Gastrocnemius medialis (tissue), 4 donors: Measurements from ENCODE around the gene CREB3L4. TPM values are rescaled to one million over a fixed set of nuclear protein-coding genes. Genes with fewer than 3 reads are reported as not detected.

Experiments used
- ATAC-seq, 2 donors: fragments of 150-250 bp; one replicate each; pipeline ENCODE4 v1.9.1; 2016
- DNase-seq, 2 donors: peaks; one replicate each; pipeline ENCODE4 v3.0.0-alpha.2; 2019
- H3K27ac ChIP-seq, 4 donors: fragments of 200-600 bp; sonication (generic); 1 replicate in 1 of 4; 2 replicates in 3 of 4; pipeline ENCODE4 v1.5.1; 2016 to 2018; ENCODE audit warnings: mild to moderate bottlenecking in 2 of 4, moderate library complexity in 1 of 4
- H3K27me3 ChIP-seq, 3 donors: fragments of 200-600 bp; sonication (generic) in 2 of 3; 1 replicate in 1 of 3; 2 replicates in 2 of 3; pipeline versions ENCODE4 v1.5.1 to v1.6.0; 2016 to 2019; ENCODE audit warnings: mild to moderate bottlenecking in 1 of 3, moderate library complexity in 1 of 3
- H3K36me3 ChIP-seq, 2 donors: fragments of 200-600 bp; sonication (generic) in 1 of 2; one replicate each; pipeline ENCODE4 v1.5.1; 2017 to 2018
- H3K4me1 ChIP-seq, 2 donors: fragments of 200-600 bp; sonication (generic) in 1 of 2; one replicate each; pipeline ENCODE4 v1.5.1; 2016 to 2017; ENCODE audit warnings: mild to moderate bottlenecking in 2 of 2
- H3K4me3 ChIP-seq, 4 donors: fragments of 200-600 bp; sonication (generic) in 3 of 4; 1 replicate in 1 of 4; 2 replicates in 3 of 4; pipeline ENCODE4 v1.5.1; 2016 to 2019; ENCODE audit warnings: mild to moderate bottlenecking in 2 of 4
- H3K9me3 ChIP-seq, 3 donors: fragments of 200-600 bp; sonication (generic) in 2 of 3; 1 replicate in 1 of 3; 2 replicates in 2 of 3; pipeline ENCODE4 v1.5.1; 2016 to 2019
- CTCF ChIP-seq, 5 experiments: fragments of 450-650 bp in 3 of 5; fragments of 200-600 bp in 2 of 5; sonication (generic) in 2 of 5; IDR thresholded peaks in 4 of 5; conservative IDR thresholded peaks in 1 of 5; 1 replicate in 4 of 5; 2 replicates in 1 of 5; pipeline ENCODE4 v1.5.1; 2016 to 2019; ENCODE audit warnings: antibody characterized with exemption in 5 of 5, mild to moderate bottlenecking in 3 of 5, moderate library complexity in 3 of 5
- POLR2A ChIP-seq, 2 donors: fragments of 450-650 bp; IDR thresholded peaks; one replicate each; pipeline ENCODE4 v1.6.1; 2017; ENCODE audit warnings: antibody characterized with exemption in 2 of 2, mild to moderate bottlenecking in 2 of 2, moderate library complexity in 2 of 2
- in situ Hi-C, 4 donors: fragments of 200-750 bp; cut with MboI; loops; one replicate each; pipeline versions ENCODE4 v1.15.0 to v1.8.0; 2017; ENCODE audit warnings: low sequenced_read_pairs in 4 of 4
- intact Hi-C: fragments of 100-400 bp; cut with DNase I; formaldehyde crosslinking; loops from one replicate; pipeline ENCODE4 v1.15.1; 2023; ENCODE audit warnings: low total_unique reads
- total RNA-seq, 4 donors: library from RNA; depleted of rRNA; stranded (reverse); fragments of >200 nt; gene quantifications; one replicate each; pipeline versions ENCODE4 v1.1.0 to v1.2.3, GENCODE V29; 2016

CREB3L4 gene
- total RNA-seq, 4 donors from 2014 or later = 4.5 to 7.9 (median 5.7) TPM

GRCh38 chr1:153928245-153928644, 39.5 kb upstream of the CREB3L4 start:
- Histone ChIP-seq H3K27ac (peak overlapping the region in 2 of 4 donors; percentile 17 to 48), H3K36me3 (peaks cover 0 to 36% of the 10 kb centered on the region in 2 donors), H3K9me3 (no peaks in the 10 kb centered on the region), H3K27me3 (no peaks in the 10 kb centered on the region), H3K4me3 (no peak overlapping the region), H3K4me1 (peaks cover 7% of the 10 kb centered on the region in 2 donors)
- ATAC-seq = no peak
- in situ Hi-C loops (loop anchor here in 1 of 4 donors (10.0 kb wide), 1 partner anchor 57 kb away; the partner anchor contains the start of gene RAB13), intact Hi-C loops (no loop called here)
- no peak for DNase-seq
- TF ChIP-seq POLR2A (IDR thresholded peaks at IDR 0.05) (no peak), CTCF (IDR thresholded peaks at IDR 0.05 in 4 of 5, conservative IDR thresholded peaks at IDR 0.05 in 1 of 5) (no peak)

GRCh38 chr1:153928791-153929341, 38.8 kb upstream of the CREB3L4 start:
- Histone ChIP-seq H3K4me3 (no peak overlapping the region), H3K36me3 (peaks cover 0 to 42% of the 10 kb centered on the region in 2 donors), H3K27me3 (no peaks in the 10 kb centered on the region), H3K9me3 (no peaks in the 10 kb centered on the region), H3K4me1 (peaks cover 2 to 4% of the 10 kb centered on the region in 2 donors), H3K27ac (peak overlapping the region in 1 of 4 donors; percentile 48)
- in situ Hi-C loops (loop anchor here in 1 of 4 donors (10.0 kb wide), 1 partner anchor 56 kb away; the partner anchor contains the start of gene RAB13), intact Hi-C loops (no loop called here)
- ATAC-seq = no peak
- peak in 1 of 2 donors; percentile 9 for DNase-seq
- TF ChIP-seq POLR2A (IDR thresholded peaks at IDR 0.05) (no peak), CTCF (IDR thresholded peaks at IDR 0.05 in 4 of 5, conservative IDR thresholded peaks at IDR 0.05 in 1 of 5) (no peak)

- DNase-seq (peak in 1 of 2 donors; percentile 2), ATAC-seq (no peak)
- Histone ChIP-seq H3K9me3 (no peaks in the 10 kb centered on the region), H3K36me3 (peaks cover 0 to 48% of the 10 kb centered on the region in 2 donors), H3K4me3 (no peak overlapping the region), H3K27me3 (no peaks in the 10 kb centered on the region), H3K4me1 (no peaks in the 10 kb centered on the region), H3K27ac (peak overlapping the region in 1 of 4 donors; percentile 48)
- in situ Hi-C loops = loop anchor here in 1 of 4 donors (10.0 kb wide), 1 partner anchor 55 kb away; the partner anchor contains the start of gene RAB13
- intact Hi-C loops = no loop called here
- no peak for TF ChIP-seq POLR2A (IDR thresholded peaks at IDR 0.05)
- no peak for TF ChIP-seq CTCF (IDR thresholded peaks at IDR 0.05 in 4 of 5, conservative IDR thresholded peaks at IDR 0.05 in 1 of 5)
These were observed 38.3 kb upstream of the CREB3L4 start for GRCh38 chr1:153929426-153929825.

- Histone ChIP-seq H3K4me1 (no peaks in the 10 kb centered on the region), H3K27ac (no peak overlapping the region), H3K36me3 (peaks cover 0 to 56% of the 10 kb centered on the region in 2 donors), H3K4me3 (no peak overlapping the region), H3K9me3 (no peaks in the 10 kb centered on the region), H3K27me3 (no peaks in the 10 kb centered on the region)
- TF ChIP-seq POLR2A (IDR thresholded peaks at IDR 0.05) = no peak
- TF ChIP-seq CTCF (IDR thresholded peaks at IDR 0.05 in 4 of 5, conservative IDR thresholded peaks at IDR 0.05 in 1 of 5) = no peak
- intact Hi-C loops = no loop called here
- in situ Hi-C loops = loop anchor here in 1 of 4 donors (10.0 kb wide), 1 partner anchor 55 kb away; the partner anchor contains the start of gene RAB13
- DNase-seq (peak in 1 of 2 donors; percentile 7), ATAC-seq (no peak)
These were observed 37.4 kb upstream of the CREB3L4 start for GRCh38 chr1:153929981-153930948.
